ENCODE data around the gene MAVS.
A peak's percentile ranks its signal among the peaks of the same experiment; 100 is the strongest.

MAVS gene

DNA sequence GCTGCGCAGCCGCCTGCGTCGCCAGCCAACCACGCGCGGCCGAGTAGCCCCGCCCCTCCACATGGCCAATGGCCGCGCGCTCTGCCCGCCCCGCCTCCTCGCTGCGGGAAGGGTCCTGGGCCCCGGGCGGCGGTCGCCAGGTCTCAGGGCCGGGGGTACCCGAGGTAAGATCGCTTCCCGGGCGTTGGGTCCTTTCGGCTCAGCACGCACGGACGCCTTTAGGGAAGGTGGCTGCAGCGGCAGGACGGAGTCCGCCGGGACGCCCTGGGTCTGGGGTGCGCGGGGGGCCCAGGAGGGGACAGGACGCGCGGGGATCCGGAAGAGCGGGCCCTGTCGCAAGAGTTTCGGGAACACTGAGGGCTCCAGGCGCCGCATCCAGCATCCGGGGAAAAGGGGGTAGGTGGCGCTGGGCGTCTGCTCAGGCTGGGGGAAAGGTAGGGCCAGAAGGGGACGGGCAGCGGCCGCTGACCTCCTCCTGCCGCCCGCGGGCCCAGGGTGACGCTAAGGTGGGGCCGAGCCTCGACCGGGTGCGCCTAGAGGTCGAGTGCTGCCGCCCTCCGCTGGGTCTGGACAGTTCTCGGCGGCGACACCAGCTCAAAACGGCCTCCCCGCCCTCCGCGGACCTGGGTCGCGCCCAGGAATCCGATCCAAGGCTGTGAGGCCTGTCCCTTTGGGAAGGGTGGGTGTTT, at the start of gene MAVS:
Gene MAVS (plus strand): TSS at position 95 of the 689 bp plus-strand sequence. CDS start 7,791 bp downstream, outside the sequence.
- DNase-seq = peak; percentile 51

DNA sequence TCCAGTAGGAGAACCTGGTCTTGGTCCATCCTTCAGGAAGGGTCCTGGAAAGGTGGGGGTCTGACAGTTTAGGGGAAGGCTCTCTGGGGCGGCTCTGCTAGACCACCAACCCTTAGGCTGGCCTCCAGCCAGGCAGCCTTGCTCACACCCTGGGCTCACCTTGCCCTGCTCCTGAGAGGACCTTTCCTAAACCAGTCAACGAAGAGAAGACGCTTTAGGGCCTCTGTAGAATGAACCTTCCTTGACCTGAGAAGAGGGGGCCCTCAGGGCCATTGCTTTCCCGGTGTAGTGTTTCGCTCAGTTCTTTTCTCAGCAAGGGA, 49.4 kb upstream of the MAVS start:
- no peak for DNase-seq

DNA sequence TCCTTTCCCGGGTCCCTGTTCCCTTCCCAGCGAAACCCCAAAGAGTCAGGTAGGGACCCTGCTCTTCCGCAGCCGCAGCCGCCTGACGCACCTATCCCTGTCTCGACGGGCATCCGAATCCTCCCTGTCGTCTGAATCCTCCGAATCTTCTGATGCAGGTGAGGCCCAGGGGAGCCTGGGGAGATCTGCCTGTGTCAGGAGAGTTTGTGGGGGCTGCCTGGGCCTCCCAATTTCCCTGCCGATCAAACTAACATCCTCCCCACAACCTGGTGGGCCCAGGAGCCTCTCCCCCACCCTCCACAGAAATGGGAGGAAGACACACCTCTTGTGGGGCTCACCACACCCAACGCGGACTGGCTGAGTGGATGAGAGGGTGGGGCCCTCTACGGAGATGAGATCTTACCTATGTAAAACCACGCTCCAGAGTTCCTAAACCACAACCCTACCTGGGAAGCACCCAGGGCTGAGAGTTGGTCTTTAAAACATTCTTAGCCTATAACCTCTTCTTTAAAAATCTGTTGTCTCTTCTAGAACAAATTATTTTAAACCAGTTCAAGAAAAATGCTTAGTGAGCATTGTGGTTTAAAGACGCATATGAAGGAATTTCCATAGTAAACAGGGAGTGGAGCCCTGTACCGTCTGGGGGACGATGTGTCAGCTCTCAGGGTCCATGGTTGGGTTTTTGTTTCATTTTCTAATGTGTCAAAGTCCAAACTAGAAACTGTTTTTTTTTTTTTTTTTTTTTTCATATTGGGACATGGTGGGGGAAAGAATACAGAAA, 48.9 kb upstream of the MAVS start:
- DNase-seq = no peak

DNA sequence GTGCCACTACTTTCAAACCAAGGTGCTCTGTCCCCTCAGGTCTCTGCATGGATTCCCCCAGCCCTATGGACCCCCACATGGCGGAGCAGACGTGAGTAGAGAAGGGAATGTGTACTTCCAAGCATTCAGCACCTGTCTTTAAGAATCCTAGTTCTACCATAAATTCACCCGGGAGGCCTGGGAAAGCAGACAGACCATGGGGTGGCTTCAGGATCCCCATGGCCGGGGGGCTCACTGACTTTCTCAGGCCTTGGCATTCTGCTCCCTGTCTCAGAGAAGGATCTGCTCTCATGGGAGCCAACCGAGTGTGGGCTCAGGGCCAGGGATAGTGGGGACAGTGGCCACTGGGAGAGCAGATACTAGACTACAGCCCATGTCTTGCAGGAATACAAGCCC, 48.3 kb upstream of the MAVS start:
- DNase-seq = no peak

DNA sequence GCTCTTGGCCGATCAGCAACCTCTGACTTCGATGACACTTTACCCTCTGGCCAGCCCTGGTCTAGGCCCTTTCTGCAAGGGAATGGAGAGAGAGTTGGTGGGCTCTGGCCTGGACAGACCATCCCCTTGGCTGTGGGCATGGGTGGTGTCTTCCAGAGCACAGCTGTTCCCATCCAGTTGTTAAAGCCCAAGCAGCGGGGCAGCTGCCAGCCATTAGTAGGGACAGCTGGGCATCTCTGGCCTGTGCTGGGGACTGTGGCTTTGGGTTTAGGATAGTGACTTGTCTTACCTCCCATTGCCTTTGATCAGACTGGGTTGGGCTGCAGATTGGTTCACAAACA, 47.8 kb upstream of the MAVS start:
- DNase-seq = no peak

DNA sequence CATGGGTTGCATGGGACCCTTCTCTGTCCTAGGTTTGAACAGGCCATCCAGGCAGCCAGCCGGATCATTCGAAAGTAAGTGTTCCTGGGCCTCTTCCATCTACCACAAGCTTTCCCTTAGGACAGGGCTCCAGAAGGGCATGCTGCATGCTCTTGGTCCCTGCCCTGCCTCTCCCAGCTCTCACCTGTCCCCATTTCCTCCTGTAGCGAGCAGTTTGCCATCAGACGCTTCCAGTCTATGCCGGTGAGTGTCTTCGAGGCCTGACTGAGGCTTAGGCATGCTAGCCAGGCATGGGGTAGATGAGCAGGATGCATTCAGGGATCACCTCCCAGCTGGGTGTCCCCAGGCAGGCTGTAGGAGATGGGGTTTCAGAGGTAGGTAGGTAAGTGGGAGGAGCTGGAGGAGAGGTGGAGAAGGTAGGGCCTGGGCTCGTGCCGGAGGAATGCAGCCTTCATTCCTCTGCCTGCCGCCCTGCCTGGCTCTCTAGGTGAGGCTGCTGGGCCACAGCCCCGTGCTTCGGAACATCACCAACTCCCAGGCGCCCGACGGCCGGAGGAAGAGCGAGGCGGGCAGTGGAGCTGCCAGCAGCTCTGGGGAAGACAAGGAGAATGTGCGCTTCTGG, 46.3 kb upstream of the MAVS start:
- no peak for DNase-seq

DNA sequence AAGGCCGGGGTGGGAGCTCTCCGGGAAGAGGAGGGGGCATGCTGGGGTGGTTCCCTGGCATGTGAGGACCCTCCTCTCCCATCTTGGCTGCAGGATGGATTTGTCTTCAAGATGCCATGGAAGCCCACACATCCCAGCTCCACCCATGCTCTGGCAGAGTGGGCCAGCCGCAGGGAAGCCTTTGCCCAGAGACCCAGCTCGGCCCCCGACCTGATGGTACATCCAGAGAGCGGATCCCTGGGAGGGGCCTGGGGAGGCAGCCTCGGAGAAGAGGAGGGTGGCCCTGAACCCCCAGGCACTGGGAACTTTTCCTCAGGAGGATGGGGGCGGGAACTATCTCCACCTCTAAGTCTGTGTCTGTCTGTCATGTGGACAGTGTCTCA, 45.8 kb upstream of the MAVS start:
- no peak for DNase-seq

DNA sequence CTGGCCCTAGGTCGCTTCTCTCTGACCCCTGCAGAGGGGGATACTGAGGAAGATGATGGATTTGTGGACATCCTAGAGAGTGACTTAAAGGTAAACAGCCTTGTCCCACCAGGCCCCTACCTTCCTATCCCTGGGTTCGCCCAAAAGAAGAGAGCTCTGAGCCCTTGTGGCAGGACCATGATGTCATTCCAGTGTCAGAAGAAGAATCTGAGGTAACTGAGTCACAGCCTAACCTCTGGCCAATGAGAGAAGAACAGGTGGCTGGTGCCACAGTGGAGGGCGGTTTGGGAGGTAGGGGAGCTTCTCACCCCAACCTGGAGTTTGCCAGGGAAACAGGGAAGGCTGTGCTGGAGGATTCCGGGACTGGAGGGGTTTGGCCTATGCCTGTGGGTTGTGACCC, 45.3 kb upstream of the MAVS start:
- DNase-seq = no peak

DNA sequence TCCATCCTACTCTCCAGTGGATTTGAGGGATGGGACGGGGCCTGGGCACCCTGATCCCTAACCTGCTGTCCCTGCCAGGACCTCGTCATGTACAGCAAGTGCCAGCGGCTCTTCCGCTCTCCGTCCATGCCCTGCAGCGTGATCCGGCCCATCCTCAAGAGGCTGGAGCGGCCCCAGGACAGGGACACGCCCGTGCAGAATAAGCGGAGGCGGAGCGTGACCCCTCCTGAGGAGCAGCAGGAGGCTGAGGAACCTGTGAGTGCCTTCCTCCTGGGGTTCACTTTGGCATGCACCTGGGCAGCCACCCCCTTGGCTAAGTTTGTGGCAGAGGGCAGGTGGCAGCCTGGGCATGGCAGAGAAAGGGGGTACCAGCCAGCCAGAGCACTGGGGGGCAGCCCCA, 44.8 kb upstream of the MAVS start:
- DNase-seq = no peak

DNA sequence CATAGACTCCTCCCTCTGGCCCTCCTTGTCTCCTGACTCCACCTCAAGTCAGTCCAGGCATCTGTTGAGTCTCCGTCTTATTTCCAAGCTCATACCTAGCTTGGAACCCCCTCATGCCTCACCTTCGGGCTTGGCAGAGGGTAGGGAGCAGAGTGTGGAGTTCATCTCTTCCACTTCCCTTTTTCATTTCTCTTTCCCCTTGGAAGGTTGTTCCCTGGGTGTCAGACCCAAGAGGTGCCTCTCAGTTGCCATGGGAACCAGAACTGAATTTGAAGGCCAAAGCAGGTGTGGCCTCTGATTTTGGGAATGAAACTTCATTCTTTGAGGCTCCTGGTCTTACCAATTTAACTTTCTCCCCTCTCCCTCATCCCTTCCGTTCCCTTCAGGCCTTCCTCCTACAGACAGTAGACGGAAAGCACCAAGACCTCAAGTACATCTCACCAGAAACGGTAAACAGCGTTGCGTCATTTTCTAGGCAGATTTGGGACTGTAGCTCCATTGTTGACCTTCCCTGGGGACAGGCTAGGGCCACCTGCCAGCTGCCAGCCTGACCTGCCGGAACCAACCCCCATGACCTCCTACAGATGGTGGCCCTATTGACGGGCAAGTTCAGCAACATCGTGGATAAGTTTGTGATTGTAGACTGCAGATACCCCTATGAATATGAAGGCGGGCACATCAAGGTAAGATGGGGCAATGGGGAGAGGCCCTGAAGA, 44.0 kb upstream of the MAVS start:
- no peak for DNase-seq

DNA sequence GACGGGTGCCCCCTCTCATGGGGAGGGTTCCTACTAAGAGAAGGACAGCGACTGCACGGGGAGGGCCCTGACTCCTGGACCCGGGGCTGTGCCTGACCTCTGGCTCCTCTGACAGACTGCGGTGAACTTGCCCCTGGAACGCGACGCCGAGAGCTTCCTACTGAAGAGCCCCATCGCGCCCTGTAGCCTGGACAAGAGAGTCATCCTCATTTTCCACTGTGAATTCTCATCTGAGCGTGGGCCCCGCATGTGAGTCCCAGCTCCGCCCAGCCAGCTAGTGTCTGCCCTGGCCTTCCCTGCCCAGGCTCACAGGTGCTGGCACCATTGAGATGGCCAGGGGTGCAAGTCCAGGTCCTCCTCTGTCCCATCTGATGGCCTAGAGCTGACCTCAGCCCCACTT, 43.3 kb upstream of the MAVS start:
- no peak for DNase-seq

DNA sequence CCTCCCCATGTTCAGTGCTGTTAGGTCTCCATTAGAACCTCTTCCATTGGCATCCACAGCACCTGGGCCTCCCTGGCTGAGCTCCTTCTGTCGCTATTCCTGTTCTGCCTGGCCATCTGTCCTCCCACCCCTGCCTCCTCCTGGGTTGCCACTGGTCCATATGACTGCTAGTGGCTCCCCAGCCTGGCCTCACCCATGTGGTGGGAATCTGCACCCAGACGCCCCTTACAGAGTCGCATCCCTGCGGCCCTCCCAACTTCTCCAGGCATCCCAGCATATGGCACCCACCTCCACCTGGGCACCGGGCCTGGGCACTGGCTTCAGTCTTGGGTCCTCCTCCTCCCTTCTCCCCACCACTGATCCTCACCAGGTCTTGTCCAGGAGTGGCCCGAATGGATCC, 42.8 kb upstream of the MAVS start:
- no peak for DNase-seq

DNA sequence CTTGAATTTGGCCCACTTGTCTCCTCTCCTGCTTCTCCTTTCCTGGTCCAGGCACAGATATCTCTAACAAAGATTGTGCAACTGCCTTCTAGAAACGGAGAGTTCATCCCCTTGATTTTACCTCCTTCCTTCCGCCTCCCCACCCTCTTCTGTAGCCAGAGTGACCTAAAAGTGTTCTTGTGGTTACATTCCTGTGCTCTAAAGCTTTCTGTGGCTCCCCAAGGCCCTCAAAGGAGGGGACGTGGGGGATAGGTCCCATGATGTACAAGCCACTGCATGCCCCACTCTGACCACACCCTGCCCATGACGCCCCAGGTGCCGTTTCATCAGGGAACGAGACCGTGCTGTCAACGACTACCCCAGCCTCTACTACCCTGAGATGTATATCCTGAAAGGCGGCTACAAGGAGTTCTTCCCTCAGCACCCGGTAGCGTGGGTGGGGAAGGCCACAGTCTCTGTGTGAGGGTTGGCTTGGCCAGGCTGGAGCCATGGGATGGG, 42.3 kb upstream of the MAVS start:
- no peak for DNase-seq

DNA sequence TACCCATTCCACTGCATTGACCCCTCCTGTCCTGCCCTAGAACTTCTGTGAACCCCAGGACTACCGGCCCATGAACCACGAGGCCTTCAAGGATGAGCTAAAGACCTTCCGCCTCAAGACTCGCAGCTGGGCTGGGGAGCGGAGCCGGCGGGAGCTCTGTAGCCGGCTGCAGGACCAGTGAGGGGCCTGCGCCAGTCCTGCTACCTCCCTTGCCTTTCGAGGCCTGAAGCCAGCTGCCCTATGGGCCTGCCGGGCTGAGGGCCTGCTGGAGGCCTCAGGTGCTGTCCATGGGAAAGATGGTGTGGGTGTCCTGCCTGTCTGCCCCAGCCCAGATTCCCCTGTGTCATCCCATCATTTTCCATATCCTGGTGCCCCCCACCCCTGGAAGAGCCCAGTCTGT, 41.9 kb upstream of the MAVS start:
- no peak for DNase-seq

DNA sequence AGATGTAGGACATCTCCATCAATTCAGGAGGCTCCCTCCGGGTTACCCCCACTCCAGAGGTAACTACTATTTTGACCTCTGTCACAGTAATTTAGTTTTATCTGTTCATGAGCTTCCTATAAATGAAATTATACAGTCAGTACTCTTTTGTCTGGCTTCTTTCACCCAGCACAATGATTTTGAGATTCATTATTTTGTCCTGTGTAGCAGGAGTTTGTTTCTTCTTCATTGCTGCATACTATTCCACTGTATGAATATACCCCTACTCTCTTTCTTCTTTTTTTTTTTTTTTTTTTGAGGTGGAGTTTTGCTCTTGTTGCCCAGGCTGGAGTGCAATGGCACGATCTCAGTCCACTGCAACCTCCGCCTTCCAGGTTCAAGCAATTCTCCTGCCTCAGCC, 38.1 kb upstream of the MAVS start:
- DNase-seq = no peak

DNA sequence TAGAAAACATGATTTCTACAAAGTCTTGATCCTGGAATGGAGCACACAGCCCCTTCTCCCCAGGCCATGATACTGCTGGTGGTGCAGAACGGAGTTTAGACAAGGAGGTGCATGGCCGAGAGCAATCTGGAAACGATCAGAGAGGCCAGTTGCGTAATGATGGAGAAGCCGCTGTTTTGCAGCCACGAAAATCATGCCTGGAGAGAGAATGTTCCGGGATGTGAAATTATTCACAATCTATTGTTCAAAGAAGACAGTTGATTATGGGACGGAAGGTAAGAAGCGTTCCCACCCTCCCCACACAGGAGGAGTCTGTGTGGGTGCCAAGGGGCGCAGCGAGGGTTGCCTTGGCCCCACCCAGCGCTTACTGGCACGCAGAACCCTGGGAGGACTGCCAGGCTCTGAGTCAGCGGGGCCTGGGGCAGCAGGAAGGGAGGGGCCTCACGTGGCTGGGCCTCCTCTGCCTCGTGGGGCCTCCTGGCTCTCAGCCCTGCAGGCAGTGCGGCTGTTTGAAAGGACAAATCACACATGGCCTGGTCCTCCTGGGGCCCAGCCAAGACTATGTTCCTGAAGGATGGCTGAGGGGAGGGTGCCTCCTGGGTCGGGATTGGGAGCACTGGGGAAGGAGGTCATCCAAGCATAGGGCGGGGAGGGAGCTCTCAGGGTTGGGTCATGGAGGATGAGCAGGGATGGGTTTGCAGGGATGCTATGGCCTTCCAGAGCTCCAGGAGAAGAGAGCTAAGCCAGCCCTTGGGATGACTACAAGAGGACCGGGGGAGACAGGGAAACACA, 35.0 kb upstream of the MAVS start:
- DNase-seq = peak; percentile 97

DNA sequence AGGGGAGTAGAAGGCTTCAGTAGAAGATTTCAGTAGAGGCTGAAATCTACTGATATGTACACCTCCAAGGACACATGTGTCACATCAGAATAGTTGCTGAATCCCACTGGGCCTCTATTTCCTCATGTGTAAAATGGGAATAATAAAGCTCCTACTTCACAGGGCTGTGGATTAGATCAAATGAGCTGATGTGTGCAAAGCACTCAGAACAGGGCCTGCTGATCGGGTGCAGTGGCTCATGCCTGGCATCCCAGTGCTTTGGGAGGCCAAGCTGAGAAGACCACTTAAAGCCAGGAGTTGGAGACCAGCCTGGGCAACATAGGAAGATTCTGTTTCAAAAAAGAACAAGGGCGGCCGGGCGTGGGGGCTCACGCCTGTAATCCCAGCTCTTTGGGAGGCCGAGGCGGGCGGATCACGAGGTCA, 34.4 kb upstream of the MAVS start:
- DNase-seq = no peak

DNA sequence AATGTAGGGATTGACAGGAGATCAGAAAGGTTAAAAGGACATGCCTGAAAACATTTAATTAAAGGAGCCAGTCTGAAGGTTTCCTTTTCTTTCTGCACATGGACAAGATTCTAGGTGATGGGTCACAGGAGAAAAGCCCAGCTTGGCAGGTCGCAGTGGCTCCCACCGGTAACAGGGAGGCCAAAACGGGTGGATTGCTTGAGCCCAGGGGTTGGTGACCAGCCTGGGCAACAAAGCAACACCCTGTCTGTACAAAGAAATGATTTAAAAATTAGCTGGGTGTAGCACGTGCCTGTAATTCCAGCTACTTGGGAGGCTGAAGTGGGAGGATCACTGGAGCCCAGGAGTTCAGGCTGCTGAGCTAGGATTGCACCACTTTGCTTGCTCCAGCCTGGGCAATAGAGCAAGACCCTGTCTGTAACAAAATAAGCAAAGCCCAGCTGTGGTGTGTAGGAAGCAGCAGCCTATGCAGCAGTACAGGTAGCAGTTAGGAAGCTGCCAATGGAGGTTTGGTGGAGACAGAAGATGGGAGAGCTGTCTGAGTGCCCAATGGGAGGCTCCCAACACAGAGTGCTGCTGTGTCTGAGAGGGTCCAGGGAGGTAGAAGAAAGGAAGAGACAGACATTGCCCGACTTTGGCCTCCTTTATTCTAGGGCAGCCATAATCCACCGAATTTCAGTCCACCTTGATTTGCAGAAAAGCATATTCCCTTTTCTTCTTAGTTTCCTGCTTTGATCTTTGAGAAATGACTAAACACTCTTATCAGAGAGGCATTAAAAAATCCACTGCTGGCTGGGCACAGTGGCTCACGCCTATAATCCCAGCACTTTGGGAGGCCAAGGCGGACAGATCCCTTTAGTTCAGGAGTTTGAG, 33.4 kb upstream of the MAVS start:
- DNase-seq = no peak

DNA sequence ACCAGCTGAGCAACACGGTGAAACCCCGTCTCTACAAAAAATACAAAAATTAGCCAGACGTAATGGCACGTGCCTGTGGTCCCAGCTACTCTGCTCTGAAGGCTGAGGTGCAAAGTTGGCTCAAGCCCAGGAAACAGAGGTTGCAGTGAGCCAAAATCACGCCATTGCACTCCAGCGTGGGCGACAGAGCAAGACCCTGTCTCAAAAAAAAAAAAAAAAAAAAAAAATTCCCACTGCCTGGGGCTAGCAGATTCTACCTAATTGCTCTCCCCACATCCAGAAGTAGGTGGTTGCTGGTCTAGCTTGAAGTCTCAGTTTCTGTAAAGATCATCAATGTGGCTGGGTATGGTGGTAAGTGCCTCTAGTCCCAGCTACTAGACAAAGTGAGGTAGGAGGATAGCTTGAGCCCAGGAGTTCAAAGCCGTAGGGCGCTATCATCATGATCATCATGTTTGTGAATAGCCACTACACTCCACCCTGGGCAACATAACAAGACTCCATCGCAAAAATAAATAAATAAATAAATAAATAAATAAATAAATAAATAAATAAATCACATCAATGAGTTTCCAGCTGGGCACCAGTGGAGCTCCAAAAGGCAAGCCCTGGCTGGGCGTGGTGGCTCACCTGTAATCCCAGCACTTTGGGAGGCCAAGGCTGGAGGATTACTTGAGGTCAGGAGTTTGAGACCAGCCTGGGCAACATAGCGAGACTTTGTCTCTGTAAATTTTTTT, 32.6 kb upstream of the MAVS start:
- no peak for DNase-seq

DNA sequence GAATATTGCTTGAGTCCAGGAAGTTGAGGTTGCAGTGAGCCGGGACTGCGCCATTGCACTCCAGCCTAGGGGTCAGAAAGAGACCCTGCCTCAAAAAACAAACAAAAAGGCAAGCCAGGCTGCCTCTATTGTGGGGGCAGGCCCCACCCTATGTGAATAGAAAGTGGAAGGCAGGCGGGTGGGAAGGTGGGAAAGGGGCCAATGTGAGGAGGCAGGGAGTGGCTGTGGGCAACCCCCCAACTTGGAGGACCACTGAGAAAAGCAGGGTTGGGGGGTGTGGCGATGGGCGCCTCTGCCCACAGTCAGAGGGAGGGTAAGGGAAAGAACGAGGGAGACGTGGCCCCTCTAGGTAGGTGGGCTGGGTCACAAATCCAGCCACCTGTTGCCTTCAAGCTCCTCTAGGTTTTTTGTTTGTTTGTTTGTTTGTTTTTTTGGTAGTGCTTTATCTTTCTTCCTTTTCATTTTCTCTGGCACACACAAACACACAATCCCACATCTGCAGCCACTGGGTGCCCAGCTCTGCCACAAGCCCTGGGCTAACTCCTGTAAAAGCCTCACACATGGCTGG, 31.6 kb upstream of the MAVS start:
- no peak for DNase-seq

All from T1000 (cell line).